Hematopoietic multipotent progenitor cell treated with erythropoietin and hydrocortisone succinate and interleukin-3 and kit ligand, for 17 days (in vitro differentiated cells): Measurements from ENCODE around the gene CLDN3.
"Not testable (repeated sequence)": the region's sequence is repeated elsewhere in the genome, so short reads cannot be mapped to it uniquely, and the experiment has no call there.

Experiments used
- DNase-seq: peaks from one replicate; pipeline ENCODE4 v3.0.0-alpha.2; 2015; ENCODE audit warnings: low spot score

Gene CLDN3

DNA sequence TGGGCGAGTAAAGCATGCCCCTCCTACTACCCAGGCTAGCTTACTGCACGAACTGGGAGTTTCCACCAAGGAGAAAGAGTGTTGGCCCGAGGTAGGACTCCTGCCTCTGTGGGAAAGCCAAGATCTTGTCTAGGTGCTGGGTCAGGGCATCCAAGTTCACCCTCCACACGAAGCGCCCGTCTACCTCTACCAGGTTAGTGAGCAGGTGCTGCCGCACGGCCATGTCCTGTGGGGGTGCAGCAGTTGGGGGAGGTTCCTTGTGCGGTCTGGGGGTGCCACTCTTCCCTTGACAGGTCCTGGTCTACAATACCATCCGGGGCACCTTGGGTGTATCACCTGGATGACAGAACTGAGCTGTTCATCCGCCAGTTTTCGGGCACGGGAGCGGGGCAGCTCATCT is 33.2 kb downstream of the CLDN3 start:
- no peak for DNase-seq

GRCh38 chr7:73735528-73735905 is 34.6 kb downstream of the CLDN3 start:
- DNase-seq, result no peak

GRCh38 chr7:73734619-73735527 is 35.2 kb downstream of the CLDN3 start:
- DNase-seq, result peak; percentile 94

- no peak for DNase-seq
These were observed 37.7 kb downstream of the CLDN3 start for GRCh38 chr7:73732397-73732796.

DNA sequence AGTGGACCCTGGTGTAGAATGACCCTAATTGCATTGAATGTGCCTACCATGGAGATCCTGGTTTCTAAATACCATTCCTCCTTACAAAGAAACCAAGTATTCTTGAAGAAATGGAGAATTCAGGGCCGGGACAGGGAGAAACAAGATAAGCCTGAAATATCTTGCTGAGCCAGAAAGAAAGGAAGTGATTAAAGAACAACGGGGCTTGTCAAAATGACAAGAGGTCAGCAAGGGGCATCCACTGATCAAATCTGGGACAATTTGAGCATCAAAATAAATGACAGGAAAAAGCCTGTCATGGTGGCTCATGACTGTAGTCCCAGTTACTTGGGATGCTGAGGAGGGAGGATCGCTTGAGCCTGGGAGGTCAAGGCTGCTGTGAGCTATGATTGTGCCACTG is 39.6 kb downstream of the CLDN3 start:
- no peak for DNase-seq

DNA sequence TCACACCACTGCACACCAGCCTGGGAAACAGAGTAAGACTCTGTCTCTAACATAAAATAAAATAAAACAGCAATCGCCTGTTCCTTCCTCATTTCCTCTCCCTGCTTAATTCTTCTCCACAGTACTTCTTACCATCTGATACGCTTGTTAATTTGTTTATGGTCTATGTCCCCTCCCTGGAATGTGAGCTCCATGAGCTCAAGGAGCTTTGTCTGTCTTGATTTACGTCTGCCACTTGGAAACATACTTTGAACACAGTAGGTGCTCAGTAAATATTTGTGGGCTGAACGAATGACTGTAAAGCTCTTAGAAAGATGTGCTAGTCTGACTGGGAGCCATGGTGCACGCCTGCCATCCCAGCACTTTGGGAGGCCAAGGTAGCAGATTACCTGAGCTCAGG is 41.5 kb downstream of the CLDN3 start:
- no peak for DNase-seq

GRCh38 chr7:73727952-73728351 is 42.1 kb downstream of the CLDN3 start:
- no peak for DNase-seq

GRCh38 chr7:73726083-73726466 is 44.0 kb downstream of the CLDN3 start:
- DNase-seq, result no peak

DNA sequence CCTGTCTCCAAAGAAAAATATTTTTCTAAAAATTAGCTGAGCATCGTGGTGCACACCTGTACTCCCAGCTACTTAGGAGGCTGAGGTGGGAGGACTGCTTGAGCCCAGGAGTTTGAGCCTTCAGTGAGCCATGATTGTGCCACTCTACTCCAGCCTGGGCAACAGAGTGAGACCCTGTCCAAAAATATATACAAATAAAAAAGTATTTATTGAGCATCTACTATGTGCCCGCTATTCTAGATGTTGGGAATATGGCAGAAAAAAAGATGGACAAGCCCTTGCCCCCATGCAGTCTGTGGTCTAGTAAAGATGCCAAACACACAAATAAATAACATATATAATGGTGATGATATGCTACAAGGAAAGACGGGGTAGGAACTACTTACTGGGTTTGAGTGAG is 46.3 kb downstream of the CLDN3 start:
- DNase-seq, result no peak

GRCh38 chr7:73722785-73723184 is 47.3 kb downstream of the CLDN3 start:
- DNase-seq, result no peak

DNA sequence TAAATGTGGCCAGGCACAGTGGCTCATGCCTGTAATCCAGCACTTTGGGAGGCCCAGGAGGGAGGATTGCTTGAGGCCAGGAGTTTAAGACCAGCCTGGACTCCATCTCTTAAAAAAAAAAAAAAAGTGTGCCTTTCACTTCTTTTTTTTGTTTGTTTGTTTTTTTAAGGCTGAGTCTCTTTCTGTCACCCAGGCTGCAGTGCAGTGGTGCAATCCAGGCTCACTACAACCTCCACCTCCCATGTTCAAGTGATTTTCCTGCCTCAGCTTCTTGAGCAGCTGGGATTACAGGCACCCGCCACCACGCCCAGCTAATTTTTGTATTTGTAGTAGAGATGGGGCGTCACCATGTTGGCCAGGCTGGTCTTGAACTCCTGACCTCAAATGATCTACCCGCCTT is 47.9 kb downstream of the CLDN3 start:
- DNase-seq, result not testable (repeated sequence)

DNA sequence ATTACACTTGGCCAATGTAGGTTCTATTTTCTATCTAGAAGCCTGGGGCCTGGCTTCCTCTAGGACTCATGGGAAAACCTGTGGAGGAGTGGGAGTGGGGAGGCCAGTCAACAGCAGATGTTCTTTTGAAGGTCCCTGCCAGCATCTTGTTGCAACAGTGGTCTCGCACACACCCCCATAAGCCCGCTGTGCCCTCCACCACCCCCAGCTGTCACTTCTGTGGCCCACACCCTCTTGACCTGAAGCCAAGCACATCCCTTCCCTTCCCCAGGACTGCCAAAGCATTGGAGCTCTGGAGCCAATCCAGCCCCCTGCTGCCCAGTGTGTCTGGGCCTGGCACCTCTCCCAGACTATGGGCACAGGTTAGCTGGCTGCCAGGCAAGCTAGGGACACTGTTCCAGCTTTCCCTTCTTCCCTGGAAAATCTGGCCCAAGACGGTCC is 48.7 kb downstream of the CLDN3 start:
- DNase-seq, result no peak

DNA sequence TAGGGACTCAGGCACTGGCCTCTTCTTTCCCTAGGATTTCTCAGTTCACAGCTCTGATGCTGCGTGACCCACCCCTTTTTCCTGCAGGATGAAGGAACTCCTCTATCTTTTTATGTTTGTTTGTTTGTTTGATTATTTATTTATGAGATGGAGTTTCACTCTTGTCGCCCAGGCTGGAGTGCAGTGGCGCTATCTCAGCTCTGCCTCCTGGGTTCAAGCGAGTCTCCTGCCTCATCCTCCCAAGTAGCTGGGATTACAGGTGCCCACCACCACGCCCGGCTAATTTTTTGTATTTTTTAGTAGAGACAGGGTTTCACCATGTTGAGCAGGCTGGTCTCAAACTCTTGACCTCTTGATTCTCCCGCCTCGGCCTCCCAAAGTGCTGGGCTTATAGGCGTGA is 49.6 kb downstream of the CLDN3 start:
- DNase-seq, result not testable (repeated sequence)

DNA sequence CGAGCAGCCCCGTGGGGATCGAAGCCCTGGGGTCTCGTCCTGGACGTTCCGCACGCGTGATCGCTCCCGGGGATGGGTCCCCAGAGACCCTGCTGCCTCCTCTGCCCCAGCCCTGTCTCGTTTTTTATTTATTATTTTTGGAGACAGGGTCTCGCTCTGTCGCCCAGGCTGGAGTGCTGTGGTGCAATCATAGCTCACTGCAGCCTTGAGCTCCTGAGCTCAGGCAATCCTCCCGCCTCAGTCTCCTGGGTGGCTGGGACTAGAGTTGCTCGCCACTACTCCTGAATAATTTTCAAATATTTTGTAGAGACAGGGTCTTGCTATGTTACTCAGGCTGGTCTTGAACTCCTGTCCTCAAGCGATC is 50.3 kb downstream of the CLDN3 start:
- no peak for DNase-seq
